ENCODE measurements around the gene OPTC. TPM values are rescaled to one million over a fixed set of nuclear protein-coding genes. Genes with fewer than 3 reads are reported as not detected.

Gene OPTC
- polyA plus RNA-seq, 2 of the 4 experiments (the other 2 are of a cell fraction): not detected

DNA sequence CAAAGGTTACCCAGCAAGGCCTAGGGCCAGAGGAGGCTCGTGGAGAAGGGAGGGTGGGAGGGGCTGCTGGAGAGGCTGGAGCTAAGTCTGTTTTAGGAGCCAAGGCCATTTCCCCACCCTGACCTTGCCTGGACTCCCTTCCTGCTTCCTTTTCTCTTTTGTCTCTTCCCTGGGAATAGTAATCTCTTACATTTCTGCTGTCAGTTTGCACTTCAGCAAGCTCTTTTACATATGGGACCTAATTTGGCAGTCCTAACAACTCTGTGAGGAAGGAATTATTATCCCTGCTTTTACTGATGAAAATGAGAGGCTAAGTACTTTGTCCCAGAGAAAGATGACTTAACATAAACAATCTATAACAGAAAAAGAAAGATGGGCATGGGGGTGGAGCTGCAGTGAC is 13.8 kb downstream of the OPTC start:
- Histone ChIP-seq H3K4me1 (peaks cover 36% of the 10 kb centered on the region), H3K27ac (peak overlapping the region; percentile 29 to 69; a peak in 5 of 6 replicates), H3K4me2 (no peak overlapping the region), H3K9me3 (no peaks in the 10 kb centered on the region), H3K4me3 (no peak overlapping the region)
- DNase-seq (ENCODE audit: low read depth in 1 of 2, low spot score in 1 of 2) (no peak), ATAC-seq (no peak), FAIRE-seq (no peak)
- CTCF ChIA-PET: interaction anchor here (0.7 to 10.9 kb wide), 11 partner anchors 9 to 240 kb away, joined by 3 to 343 read pairs (median 3); no protein-coding TSS in a partner anchor
- TF ChIP-seq POLR2AphosphoS2 (conservative IDR thresholded peaks at IDR 0.05; ENCODE audit: low read length): no peak
- TF ChIP-seq, protein P1, sequence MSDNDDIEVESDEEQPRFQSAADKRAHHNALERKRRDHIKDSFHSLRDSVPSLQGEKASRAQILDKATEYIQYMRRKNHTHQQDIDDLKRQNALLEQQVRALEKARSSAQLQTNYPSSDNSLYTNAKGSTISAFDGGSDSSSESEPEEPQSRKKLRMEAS (IDR thresholded peaks at IDR 0.05): no peak
- no peak for TF ChIP-seq PHF8 (IDR thresholded peaks at IDR 0.05; ENCODE audit: borderline replicate concordance, low read depth)
- no peak for TF ChIP-seq CBX8 (IDR thresholded peaks at IDR 0.05)
- no peak for TF ChIP-seq MAZ (IDR thresholded peaks at IDR 0.05; ENCODE audit: borderline replicate concordance, low read depth, low read length)
- no peak for TF ChIP-seq MAFK (IDR thresholded peaks at IDR 0.05; ENCODE audit: partially characterized antibody)
- TF ChIP-seq RAD21 (conservative IDR thresholded peaks at IDR 0.05 in 1 of 2, IDR thresholded peaks at IDR 0.05 in 1 of 2): no peak
- TF ChIP-seq, protein P2, sequence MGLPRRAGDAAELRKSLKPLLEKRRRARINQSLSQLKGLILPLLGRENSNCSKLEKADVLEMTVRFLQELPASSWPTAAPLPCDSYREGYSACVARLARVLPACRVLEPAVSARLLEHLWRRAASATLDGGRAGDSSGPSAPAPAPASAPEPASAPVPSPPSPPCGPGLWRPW (IDR thresholded peaks at IDR 0.05): no peak
- TF ChIP-seq, protein P3, sequence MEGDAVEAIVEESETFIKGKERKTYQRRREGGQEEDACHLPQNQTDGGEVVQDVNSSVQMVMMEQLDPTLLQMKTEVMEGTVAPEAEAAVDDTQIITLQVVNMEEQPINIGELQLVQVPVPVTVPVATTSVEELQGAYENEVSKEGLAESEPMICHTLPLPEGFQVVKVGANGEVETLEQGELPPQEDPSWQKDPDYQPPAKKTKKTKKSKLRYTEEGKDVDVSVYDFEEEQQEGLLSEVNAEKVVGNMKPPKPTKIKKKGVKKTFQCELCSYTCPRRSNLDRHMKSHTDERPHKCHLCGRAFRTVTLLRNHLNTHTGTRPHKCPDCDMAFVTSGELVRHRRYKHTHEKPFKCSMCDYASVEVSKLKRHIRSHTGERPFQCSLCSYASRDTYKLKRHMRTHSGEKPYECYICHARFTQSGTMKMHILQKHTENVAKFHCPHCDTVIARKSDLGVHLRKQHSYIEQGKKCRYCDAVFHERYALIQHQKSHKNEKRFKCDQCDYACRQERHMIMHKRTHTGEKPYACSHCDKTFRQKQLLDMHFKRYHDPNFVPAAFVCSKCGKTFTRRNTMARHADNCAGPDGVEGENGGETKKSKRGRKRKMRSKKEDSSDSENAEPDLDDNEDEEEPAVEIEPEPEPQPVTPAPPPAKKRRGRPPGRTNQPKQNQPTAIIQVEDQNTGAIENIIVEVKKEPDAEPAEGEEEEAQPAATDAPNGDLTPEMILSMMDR (IDR thresholded peaks at IDR 0.05): no peak
- no peak for TF ChIP-seq FOSB (CRISPR knock-in tag; IDR thresholded peaks at IDR 0.05)
- TF ChIP-seq EP300 (IDR thresholded peaks at IDR 0.05): no peak
- TF ChIP-seq, protein P4, sequence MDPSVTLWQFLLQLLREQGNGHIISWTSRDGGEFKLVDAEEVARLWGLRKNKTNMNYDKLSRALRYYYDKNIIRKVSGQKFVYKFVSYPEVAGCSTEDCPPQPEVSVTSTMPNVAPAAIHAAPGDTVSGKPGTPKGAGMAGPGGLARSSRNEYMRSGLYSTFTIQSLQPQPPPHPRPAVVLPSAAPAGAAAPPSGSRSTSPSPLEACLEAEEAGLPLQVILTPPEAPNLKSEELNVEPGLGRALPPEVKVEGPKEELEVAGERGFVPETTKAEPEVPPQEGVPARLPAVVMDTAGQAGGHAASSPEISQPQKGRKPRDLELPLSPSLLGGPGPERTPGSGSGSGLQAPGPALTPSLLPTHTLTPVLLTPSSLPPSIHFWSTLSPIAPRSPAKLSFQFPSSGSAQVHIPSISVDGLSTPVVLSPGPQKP (IDR thresholded peaks at IDR 0.05; ENCODE audit: low read depth, low read length): no peak
- TF ChIP-seq, protein P5, sequence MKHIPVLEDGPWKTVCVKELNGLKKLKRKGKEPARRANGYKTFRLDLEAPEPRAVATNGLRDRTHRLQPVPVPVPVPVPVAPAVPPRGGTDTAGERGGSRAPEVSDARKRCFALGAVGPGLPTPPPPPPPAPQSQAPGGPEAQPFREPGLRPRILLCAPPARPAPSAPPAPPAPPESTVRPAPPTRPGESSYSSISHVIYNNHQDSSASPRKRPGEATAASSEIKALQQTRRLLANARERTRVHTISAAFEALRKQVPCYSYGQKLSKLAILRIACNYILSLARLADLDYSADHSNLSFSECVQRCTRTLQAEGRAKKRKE (CRISPR knock-in tag; IDR thresholded peaks at IDR 0.05; ENCODE audit: low read depth): no peak
- no peak for TF ChIP-seq ZFP36 (IDR thresholded peaks at IDR 0.05; ENCODE audit: borderline replicate concordance, partially characterized antibody)
- TF ChIP-seq CBX2 (IDR thresholded peaks at IDR 0.05; ENCODE audit: borderline replicate concordance, low read depth): no peak
- no peak for TF ChIP-seq GATA3 (IDR thresholded peaks at IDR 0.05; ENCODE audit: borderline replicate concordance)
- no peak for TF ChIP-seq HMGXB4 (CRISPR knock-in tag; IDR thresholded peaks at IDR 0.05; ENCODE audit: borderline replicate concordance)
- no peak for TF ChIP-seq RCOR1 (IDR thresholded peaks at IDR 0.05; ENCODE audit: low read depth, low read length)
- TF ChIP-seq ZNF302 (CRISPR knock-in tag; IDR thresholded peaks at IDR 0.05): no peak
- POLR2A ChIA-PET: no interaction called here
- 19% methylated on average over 1 of the region's 1 CpG for WGBS (ENCODE audit: missing lambda C conversion rate)

- H3K4me1 ChIP-seq: peaks cover 44% of the 10 kb centered on the region
- no peak for FAIRE-seq
- DNase-seq (ENCODE audit: low read depth in 1 of 2, low spot score in 1 of 2): no peak
- H3K4me2 ChIP-seq: no peak overlapping the region
- H3K4me3 ChIP-seq: no peak overlapping the region
- peak overlapping the region; percentile 24 to 69; a peak in 5 of 6 replicates for H3K27ac ChIP-seq
- H3K9me3 ChIP-seq: no peaks in the 10 kb centered on the region
- POLR2A ChIA-PET: no interaction called here
- ATAC-seq: no peak
- TF ChIP-seq CBX2 (IDR thresholded peaks at IDR 0.05; ENCODE audit: borderline replicate concordance, low read depth) (no peak), CHD4 (IDR thresholded peaks at IDR 0.05; ENCODE audit: borderline replicate concordance) (no peak), REST (IDR thresholded peaks at IDR 0.05) (no peak), PHF8 (IDR thresholded peaks at IDR 0.05; ENCODE audit: borderline replicate concordance, low read depth) (no peak), SMC3 (IDR thresholded peaks at IDR 0.05) (no peak), FOSB (CRISPR knock-in tag; IDR thresholded peaks at IDR 0.05) (no peak), CBX8 (IDR thresholded peaks at IDR 0.05) (no peak), SREBF2 (IDR thresholded peaks at IDR 0.05) (no peak), FOXS1 (CRISPR knock-in tag; IDR thresholded peaks at IDR 0.05) (no peak), JUN (IDR thresholded peaks at IDR 0.05) (no peak), MAZ (IDR thresholded peaks at IDR 0.05; ENCODE audit: borderline replicate concordance, low read depth, low read length) (no peak), ZSCAN20 (CRISPR knock-in tag; IDR thresholded peaks at IDR 0.05) (no peak)
- 93% methylated on average over 10 of the region's 10 CpGs for WGBS (ENCODE audit: missing lambda C conversion rate)
- CTCF ChIA-PET: interaction anchor here (0.6 to 10.9 kb wide), 10 partner anchors 20 to 241 kb away, joined by 3 to 343 read pairs (median 3); no protein-coding TSS in a partner anchor
Measured at GRCh38 chr1:203508463-203509073, 14.6 kb downstream of the OPTC start.

Measured in A549 (cell line).